Caki2 (cell line): ENCODE results near the gene STT3B. TPM values are rescaled to one million over a fixed set of nuclear protein-coding genes. Genes with fewer than 3 reads are reported as not detected.

Experiments
- DNase-seq: peaks from one replicate; pipeline ENCODE4 v3.0.0-alpha.2; 2015; ENCODE audit warnings: low read depth
- in situ Hi-C: cut with HindIII; loops from 2 replicates; pipeline ENCODE4 v1.10.0; 2016; ENCODE audit warnings: low sequenced_read_pairs, low pct_unique_long_range_greater_than_20kb, mixed read lengths
- total RNA-seq: library from RNA; depleted of rRNA; stranded (reverse); fragments of >200 nt; shearing (Covaris generic); gene quantifications from 2 replicates; pipeline ENCODE4 v1.2.3, GENCODE V29; 2014; ENCODE audit warnings: low replicate concordance

STT3B gene
- total RNA-seq, 1 experiment from 2014 or later, result 75.8 TPM

GRCh38 chr3:31659246-31659645, 126.5 kb downstream of the STT3B start:
- DNase-seq, result no peak
- in situ Hi-C loops, result no loop called here

- no peak for DNase-seq
- in situ Hi-C loops, result no loop called here
Measured at GRCh38 chr3:31661286-31661685, 128.6 kb downstream of the STT3B start.

GRCh38 chr3:31661993-31662670, 129.4 kb downstream of the STT3B start:
- DNase-seq, result no peak
- in situ Hi-C loops, result no loop called here

- DNase-seq, result no peak
- in situ Hi-C loops, result no loop called here
Measured at GRCh38 chr3:31664031-31664430, 131.3 kb downstream of the STT3B start.

GRCh38 chr3:31667582-31667981, 134.9 kb downstream of the STT3B start:
- DNase-seq, result no peak
- in situ Hi-C loops, result no loop called here

- in situ Hi-C loops, result no loop called here
- DNase-seq, result no peak
Measured at GRCh38 chr3:31668242-31668641, 135.5 kb downstream of the STT3B start.

- DNase-seq, result no peak
- in situ Hi-C loops, result no loop called here
Measured at GRCh38 chr3:31670136-31670535, 137.4 kb downstream of the STT3B start.

GRCh38 chr3:31670722-31671121, 138.0 kb downstream of the STT3B start:
- DNase-seq, result no peak
- in situ Hi-C loops, result no loop called here

GRCh38 chr3:31671451-31671850, 138.7 kb downstream of the STT3B start:
- in situ Hi-C loops, result no loop called here
- no peak for DNase-seq

- in situ Hi-C loops, result no loop called here
- DNase-seq, result no peak
Measured at GRCh38 chr3:31671976-31672375, 139.3 kb downstream of the STT3B start.

GRCh38 chr3:31673950-31674349, 141.2 kb downstream of the STT3B start:
- in situ Hi-C loops, result no loop called here
- no peak for DNase-seq

- no peak for DNase-seq
- in situ Hi-C loops, result no loop called here
Measured at GRCh38 chr3:31676556-31676955, 143.8 kb downstream of the STT3B start.

GRCh38 chr3:31680072-31680870, 147.5 kb downstream of the STT3B start:
- DNase-seq, result no peak
- in situ Hi-C loops, result no loop called here
